Cardiac fibroblast (primary cell): ENCODE results near the gene SCP2D1.

Experiments
- DNase-seq, 2 donors: peaks; one replicate each; pipeline versions ENCODE4 v3.0.0 to v3.0.0-alpha.2; 2010; ENCODE audit warnings: low read depth in 2 of 2
- H3K4me3 ChIP-seq, 2 donors: replicated peaks in 1 of 2; 1 replicate in 1 of 2; 2 replicates in 1 of 2; pipeline ENCODE4 v1.5.1; 2011; ENCODE audit warnings: low read depth in 2 of 2, low read length in 2 of 2, mild to moderate bottlenecking in 2 of 2, moderate library complexity in 1 of 2
- TF ChIP-seq, protein P1 (sequence below): IDR thresholded peaks from one replicate; pipeline ENCODE4 v1.5.1; 2011; ENCODE audit warnings: low read depth, mild to moderate bottlenecking, low read length, inconsistent platforms

SCP2D1 gene

DNA sequence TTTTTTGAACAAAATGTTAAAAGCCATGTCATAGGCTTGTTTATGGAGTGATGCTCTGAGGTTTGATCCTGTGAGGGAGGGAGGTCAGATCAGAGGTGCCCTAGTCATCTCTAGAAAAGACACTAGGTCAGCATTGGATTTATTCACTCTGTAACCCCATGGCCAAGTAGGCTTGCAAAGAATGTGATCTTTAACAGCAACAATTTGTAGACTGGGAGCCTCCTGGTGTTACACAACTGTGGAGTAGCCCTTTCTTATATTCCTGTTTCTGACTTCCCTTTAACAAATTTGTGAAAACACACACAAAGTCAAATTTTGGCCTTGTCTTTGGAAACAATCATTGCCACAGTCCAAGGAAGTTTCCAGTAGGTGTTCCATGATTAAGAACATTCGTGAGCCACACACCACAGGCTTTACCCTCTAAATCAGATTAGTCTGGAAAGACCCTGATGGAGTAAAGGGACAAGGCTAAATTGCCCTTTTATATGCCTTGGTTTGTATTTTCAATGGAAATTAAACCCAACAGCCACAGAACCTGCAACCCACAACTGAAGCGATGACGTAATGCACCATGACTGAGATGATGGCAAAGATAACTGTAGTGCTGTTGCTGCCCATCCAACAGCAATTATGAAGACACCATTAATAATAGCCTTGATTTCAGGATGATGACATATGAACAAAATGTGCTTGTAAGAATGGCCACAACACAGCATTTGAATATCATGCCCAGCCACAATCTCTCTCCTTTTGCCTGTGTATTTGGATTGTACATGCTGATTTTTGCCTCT is 22.1 kb downstream of the SCP2D1 start:
- DNase-seq: no peak
- H3K4me3 ChIP-seq: no peak overlapping the region
- TF ChIP-seq, protein P1, sequence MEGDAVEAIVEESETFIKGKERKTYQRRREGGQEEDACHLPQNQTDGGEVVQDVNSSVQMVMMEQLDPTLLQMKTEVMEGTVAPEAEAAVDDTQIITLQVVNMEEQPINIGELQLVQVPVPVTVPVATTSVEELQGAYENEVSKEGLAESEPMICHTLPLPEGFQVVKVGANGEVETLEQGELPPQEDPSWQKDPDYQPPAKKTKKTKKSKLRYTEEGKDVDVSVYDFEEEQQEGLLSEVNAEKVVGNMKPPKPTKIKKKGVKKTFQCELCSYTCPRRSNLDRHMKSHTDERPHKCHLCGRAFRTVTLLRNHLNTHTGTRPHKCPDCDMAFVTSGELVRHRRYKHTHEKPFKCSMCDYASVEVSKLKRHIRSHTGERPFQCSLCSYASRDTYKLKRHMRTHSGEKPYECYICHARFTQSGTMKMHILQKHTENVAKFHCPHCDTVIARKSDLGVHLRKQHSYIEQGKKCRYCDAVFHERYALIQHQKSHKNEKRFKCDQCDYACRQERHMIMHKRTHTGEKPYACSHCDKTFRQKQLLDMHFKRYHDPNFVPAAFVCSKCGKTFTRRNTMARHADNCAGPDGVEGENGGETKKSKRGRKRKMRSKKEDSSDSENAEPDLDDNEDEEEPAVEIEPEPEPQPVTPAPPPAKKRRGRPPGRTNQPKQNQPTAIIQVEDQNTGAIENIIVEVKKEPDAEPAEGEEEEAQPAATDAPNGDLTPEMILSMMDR: no peak

DNA sequence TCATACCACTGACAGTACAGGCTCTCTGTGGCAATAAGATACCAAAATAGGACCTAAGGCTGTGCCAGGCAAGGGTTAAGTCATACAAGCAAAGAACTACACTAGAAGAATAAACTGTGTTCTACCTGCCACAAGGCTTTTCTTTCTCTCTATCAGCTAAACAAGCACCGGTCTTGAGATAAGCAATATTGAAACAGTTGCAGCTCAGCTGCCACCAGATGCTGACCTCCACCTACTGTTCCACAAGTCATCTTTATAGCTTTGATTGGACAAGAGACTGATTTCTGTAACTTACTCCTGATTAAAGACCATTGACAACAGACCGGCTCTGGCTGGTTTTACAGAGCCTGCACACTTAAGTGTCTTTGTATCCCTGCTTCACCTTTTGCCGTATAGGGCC is 24.1 kb downstream of the SCP2D1 start:
- DNase-seq: no peak
- TF ChIP-seq, protein P1: no peak
- H3K4me3 ChIP-seq: no peak overlapping the region

DNA sequence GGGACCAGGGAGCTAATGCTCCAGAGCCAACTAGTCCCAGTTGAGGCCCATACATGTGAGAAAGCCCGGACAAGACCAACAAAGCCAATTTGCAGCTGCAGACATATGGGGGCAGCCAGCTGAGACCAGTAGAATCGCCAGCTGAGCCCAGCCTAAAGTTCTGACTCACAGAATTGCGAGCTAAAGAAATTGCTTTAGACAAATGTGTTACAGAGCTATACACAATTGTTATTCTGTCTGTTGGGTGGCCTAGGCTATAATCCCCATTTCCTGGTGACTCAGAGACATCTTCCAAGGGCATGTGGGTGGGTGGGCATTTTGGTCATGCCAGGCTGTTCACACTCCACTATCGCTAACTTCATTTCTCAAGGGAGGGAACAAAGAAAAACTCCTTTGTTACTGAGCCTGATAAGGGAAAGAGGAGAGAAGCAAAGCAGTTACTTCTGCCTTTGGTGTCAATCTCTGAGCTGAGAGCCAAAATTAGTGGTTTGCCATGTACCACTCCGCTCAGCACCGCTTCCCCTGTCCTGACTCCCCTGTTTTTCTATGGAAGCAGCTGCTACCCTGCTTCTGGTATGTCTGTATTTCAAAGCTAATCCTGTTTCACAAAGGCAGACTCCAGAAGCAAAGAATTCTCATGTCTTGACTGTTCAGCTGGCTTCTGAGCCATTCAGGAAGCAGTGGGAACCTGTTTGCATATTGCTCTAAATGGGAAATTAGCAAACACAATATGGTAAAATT is 26.1 kb downstream of the SCP2D1 start:
- DNase-seq: no peak
- TF ChIP-seq, protein P1: no peak

DNA sequence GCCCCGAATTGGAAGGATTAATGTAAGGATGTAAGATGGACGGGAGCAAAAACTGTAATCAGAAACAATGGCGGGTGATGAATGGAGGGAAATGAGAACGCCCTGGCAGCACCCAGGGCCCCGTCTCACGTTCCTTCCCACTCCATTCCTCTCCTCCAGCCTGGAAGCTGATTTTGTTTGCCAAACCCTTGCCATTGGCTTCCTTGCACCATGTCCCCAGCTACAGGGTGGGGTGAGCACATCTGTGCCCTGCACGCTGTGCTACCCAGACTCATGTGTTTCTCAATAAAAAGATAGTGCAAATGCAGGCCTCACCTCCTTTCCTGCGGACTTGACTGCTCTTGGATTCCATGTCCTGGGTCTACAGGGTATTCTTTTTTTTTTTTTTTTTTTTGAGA is 26.7 kb downstream of the SCP2D1 start:
- DNase-seq: no peak
- H3K4me3 ChIP-seq: no peak overlapping the region
- TF ChIP-seq, protein P1: no peak

More for the DNA sequence above, 26.1 kb downstream of the SCP2D1 start:
- H3K4me3 ChIP-seq: no peak overlapping the region

DNA sequence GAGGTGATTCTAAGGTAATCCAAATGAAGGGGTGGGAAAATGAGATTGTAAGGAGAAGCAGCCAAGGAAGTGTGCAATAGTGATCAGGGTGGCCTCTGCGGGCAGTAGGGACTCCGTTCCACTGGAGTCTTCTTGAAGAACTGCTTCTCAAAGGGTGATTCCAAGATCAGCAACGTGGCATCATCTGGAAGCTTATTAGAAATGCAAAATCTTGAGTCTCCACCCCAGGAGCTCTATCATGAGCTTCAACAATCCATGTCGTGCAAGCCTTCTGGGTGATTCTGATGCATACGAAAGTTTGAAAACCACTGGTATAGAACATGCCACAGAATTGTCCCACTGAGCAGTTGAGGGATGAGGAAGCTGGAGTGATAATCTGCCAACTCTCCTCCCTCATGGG is 31.4 kb downstream of the SCP2D1 start:
- TF ChIP-seq, protein P1: no peak
- H3K4me3 ChIP-seq: no peak overlapping the region
- no peak for DNase-seq

DNA sequence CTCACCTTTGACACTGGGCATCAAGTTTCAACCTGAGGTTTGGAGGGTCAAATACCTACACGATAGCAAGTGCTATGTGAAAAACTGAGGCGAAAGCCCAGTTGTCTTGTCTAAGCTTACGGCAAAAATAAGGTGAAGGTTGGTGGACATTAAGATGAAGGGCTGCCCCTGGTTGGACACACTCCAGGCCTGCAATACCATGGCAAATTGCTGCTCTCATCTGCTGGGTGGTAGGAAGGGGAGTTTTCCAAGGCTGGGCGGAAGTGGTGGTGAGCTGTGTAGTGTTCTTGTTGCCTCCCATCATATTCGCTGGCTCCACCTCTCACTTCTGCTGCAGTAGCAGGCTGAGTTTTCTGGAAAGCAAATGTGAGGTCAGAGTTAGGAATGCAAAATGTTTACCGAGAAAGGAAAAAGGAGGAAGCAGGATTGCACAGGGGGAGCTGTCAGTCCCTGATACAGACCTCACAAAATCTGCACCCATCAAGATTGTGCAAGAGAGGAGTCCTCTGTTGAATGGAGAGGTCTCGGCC is 33.7 kb downstream of the SCP2D1 start:
- no peak for DNase-seq
- no peak overlapping the region for H3K4me3 ChIP-seq
- TF ChIP-seq, protein P1: no peak
